SKM-1 (cell line): Measurements from ENCODE around the gene SLC16A12.
"Not testable (repeated sequence)": the region's sequence is repeated elsewhere in the genome, so short reads cannot be mapped to it uniquely, and the experiment has no call there.

ENCODE experiments used
- DNase-seq: peaks from one replicate; lab custom pipeline; 2025; ENCODE audit not compliant: unreplicated experiment; lab: John Stamatoyannopoulos, UW

The SLC16A12 gene

DNA sequence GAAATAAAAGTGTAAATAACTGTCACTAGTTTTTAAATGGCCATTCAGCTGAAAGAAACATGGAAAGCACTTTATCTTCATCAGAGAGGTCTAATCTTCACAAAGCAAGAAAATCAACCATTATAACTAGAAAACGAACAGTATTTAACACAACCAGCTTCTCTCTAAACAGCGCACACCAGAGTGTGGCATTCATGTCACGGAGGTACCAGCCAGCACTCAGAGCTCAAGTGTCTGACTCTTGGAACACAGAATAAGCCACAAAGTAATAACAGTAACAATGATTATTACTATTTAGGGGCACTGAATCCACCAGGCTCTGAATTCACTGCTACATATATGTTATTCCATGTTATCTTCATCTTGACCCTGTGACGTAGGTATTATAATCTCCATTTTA lies 60.9 kb downstream of the SLC16A12 start:
- no peak for DNase-seq

DNA sequence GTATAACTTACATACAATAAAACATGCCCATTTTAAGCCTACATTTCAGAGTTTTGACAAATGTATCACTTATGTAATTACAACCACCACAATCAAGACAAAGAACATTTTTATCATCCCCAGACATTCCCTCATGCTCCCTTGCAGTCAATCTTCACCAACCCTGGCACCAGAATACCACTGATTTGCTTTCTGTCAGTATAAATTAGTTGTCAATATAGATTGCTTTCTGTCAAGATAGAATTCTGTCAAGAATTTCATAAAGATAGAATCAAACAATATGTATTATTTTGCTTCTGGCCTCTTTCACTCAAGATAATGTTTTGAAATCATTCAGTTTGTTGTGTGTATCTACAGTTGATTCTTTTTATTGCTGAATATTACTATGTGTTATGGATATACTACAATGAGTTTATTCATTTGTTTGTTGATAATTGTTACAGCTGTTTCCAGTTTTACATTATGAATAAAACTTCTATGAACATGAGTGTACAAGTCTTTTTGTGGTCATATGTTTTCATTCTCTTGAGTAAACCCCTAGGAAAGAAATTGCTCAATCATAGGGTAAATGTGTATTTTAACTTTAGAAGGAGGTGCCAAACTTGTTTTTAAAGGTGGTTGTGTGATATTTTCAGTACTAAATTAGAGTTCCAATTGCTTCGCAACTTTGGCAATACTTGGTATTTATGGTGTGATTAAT lies 64.1 kb downstream of the SLC16A12 start:
- no peak for DNase-seq

DNA sequence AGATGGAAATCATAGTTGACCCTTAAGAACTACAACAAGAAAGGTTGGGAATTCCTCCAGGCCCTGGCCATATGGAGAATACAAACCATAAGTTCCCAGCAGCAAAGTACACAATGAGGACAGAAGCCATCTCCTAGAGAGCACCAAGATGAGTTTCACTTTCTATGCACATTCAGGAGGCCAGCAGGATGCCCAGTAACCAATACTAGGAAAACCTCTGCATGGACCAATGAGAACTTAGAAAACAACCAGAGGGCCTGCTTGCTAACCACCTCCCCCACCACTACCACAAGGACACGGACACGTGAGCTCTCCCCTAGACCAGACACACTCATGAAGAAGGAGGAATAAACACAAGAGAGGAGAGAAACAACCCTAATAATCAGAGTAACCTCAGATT lies 64.8 kb downstream of the SLC16A12 start:
- no peak for DNase-seq

DNA sequence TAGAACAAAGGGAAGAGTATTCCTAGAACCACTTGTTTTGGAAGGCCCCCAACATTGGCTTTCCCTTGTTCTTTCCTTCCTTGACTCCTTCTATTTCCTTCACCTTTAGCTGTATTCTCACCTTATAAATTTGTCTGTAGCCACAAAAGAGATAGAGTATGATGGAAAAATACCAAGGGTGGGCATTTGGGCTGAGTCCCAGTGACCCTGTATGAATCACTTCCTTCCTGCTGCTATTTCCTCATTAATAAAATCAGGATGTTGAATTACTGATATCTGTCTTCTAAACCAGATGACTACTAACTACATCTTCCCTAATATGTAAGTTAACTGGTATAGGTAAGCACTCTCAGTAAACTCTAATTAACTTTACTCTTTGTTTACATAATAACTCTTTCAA lies 65.9 kb downstream of the SLC16A12 start:
- DNase-seq: no peak

DNA sequence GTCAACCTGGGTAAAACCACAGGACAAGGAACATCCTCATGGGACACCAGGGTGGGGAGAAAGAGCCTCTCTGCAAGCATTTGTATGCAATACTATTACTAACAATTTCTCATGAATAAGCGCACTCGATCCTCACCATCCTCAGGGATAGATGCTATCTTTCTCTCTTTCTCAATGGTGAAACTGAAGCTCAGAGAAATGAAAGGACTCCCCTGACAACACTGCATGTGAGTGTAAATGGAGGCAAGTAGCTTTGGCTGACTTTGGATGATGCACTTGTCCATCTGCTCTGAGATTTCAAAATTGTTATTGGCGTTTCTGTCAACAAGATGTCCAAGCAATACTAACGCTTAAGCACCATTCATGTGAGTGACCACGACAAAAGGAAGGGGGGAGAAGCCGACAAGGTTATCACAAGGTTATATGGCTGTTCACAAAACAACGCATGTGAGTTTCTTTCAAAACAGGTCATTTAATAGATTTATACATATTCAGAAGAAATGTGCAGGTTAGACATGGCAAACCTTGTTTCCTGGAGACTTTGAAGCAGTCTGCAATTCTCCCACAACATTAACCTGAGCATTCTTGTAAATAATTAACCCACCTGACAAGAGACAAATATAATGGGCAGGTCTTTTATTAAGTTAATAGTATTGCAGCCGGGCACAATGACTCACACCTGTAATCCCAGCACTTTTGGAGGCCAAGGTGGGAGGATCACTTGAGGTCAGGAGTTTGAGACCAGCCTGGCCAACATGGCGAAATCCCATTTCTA lies 67.0 kb downstream of the SLC16A12 start:
- no peak for DNase-seq

DNA sequence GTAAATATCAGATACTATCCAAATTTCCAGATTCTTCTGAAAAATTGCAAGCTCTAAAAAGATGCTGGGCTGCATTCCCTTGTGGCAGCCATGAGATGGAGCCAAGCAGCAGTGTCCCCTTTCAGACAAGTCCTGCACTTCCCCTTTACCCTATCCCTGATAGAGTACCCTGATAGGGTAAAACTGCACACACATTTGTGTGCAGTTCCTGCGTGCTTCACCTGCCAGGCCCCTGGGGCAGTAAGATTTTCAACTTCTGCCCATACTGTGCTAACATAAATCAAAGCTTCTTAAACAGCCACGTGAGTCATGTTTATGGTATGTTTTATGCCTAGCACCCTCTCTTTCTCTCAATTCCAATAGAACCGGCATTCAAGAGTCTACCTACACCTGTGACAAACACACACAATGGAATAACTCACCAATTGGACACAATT lies 68.8 kb downstream of the SLC16A12 start:
- DNase-seq: peak; percentile 16

DNA sequence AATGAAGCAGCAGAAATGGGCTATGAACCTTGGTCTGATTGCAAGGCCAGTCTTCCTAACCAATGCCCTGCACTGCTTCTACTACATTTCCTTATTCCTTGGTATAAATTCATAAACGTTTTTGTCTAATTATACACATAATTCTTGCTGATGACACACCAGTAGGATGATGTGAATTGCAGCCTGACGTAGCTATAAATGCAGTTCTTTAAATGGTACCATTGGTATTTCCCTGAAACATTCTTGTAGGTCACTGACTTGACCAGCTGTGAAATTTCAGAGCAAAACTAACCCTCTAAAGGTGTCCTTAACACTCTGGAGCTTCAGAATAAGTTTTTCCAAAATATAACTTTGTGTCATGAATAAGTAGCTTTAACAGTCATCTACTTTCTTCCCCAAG lies 70.2 kb downstream of the SLC16A12 start:
- DNase-seq: no peak

DNA sequence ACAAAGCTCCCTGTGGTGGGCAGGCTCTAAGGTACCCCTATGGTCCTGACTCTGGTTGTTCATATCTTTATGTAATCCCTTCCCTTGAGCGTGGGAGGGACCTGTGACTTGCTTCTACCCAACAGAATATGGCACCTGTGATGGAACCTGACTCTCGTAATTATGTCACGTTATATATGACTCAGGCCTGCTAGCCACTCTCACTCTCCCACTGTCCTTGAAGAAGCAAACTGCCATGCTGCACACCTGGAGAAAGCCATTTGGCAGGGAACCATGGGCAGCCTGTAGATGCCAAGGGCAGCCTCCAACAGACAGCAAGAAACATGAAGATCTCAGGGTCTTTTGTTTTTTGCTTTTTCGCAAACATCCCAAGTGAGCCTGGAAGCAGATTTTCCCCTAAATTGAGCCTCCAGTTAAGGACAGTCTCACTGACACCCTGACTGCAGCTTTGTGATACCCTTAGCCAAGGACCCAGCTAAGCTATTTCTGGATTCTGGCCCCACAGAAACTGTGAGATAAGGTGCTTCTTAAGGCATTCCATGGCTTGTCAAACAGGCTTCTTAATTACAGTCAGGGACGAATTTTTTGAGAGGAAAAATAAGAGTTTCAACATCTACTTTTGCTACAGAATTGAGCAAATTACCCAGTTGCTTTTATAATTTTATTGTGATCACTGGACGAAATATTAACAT lies 71.4 kb downstream of the SLC16A12 start:
- no peak for DNase-seq

DNA sequence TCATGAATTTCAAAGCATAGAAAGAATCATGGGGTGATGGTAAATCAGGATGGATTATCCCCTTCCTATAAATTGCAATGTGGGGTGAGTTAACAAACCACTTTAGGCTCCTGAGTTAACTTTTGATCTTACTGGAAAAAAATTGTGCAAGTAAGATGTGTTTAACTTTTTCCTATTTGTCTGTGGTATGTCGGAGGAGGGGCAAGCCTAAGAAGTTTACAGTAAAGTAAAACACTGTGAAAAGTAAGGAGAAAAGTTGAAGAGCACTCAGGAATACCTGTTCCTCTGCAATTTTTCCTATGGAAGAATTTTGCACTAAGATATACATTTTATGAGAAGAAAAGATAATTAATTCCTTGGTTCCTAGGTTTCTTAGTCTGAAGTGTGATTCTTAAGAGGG lies 76.6 kb downstream of the SLC16A12 start:
- DNase-seq: no peak

DNA sequence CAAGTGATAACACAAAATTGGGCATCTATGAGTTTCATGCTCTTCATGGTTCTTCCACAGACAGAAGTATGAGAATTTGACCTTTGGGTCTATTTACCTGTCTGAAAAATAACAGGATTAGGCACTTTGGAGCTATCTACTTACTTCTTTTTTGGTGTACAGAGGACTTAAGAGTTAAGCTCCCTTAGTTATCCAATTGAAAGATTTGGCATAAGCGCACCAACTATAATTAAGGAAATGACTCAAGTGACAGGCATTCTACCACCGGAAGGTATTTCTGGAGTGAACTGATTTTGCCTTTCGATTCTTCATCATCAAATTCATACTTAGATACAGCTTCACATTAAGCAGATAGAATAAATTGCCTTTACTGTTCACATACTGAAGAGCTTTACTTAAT lies 77.1 kb downstream of the SLC16A12 start:
- no peak for DNase-seq

DNA sequence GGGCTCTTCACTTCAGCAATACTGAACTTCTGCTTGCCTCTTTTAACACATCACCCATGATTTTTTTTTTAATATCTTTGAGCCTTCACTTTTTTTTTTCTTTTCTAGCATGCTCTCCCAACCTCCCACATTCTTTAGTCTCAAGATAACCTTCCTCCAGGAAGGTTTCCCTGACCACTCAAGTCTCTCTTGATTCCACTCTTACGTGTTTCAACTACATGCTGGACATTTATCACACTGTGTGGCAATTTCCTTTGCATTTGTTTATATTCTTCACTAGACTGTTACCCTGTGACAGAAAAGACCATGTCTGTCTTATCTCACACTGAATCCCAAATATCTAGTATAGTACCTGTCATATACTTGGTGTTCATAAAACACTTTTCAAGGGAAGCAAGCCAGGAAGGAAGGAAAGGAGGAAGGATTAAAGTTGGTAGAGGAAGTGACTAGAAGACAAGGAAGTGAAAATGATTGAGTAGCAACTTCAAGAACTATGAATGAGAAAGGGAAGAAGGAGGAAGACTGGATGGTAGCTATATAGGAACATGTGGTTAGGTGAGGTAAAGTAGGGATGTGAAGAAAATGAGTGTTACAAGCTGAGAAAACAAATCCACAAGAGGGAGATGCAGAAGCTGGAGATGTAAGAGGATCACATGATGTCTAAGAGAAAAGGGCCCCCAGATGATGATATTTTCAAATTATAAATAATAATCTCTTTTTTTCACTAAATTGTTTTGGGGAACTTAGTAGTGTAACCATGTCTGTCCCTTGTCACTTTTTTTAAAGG lies 80.6 kb downstream of the SLC16A12 start:
- no peak for DNase-seq

DNA sequence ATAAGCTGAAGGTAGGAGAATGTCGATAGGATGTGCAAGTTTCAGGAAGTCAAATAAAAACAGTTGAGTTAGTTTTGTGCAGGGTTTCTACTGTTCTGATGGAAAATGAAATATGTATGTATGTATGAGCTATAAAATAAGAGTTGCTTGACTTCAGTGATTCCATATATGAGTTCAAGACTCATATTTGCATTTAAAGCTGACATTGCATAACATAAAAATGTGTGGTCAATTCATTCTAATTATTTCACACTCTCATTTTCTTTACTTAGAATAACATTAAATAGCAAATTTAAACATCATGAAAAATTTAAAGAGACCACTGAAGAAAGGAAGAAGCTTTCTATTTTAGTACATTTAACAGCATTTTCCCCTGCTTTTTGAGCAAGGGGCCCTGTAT lies 83.2 kb downstream of the SLC16A12 start:
- no peak for DNase-seq

DNA sequence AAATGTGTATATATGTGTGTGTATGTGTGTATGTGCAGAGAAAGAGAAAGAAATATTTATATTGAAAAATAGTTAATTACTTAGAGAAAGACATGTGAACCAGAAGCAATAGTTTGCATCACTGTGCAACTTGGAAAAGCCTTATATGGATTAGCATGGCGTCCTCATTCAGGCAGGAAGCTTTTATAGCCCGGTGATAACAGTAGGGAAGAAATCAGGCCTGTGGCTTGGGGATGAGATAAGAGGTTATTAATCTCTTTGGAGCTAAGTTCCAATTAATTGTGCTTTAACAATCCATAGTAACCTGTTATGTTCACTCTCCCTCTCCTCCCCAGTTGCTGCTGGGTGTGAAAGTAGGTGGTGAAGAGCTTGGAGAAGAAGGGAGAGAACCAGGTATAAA lies 84.5 kb downstream of the SLC16A12 start:
- DNase-seq: no peak

DNA sequence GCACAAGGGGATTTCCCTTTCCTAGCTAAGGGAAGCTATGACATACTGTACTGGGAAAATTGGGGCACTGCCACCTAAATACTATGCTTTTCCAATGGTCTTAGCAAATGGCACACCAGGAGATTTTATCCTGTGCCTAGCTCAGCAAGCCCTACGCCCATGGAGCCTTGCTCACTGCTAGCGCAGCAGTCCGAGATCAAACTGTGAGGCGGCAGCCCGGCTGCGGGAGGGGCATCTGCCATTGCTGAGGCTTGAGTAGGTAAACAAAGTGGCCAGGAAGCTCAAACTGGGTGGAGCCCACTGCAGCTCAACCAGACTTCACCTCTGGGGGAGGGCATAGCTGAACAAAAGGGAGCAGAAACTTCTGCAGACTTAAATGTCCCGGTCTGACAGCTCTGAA lies 90.6 kb downstream of the SLC16A12 start:
- not testable (repeated sequence) for DNase-seq

DNA sequence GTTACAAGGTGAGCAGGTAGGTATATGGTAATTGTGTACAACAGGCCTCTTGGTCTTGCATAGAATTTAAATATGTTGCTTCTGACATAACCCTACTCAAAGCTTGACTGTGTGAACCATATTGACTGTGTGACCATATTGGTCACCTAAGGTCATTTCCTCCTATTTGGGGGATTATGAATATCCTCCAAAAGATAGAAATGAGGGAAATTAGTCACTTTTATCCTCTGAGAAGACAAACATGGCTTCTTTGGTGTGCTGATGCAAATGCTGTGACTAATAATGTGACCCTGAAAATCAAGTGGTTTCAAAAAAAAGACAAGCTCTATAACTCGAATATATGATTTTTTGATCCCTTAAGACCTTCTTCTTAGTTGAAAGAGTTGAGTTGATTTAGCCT lies 93.1 kb downstream of the SLC16A12 start:
- DNase-seq: no peak

DNA sequence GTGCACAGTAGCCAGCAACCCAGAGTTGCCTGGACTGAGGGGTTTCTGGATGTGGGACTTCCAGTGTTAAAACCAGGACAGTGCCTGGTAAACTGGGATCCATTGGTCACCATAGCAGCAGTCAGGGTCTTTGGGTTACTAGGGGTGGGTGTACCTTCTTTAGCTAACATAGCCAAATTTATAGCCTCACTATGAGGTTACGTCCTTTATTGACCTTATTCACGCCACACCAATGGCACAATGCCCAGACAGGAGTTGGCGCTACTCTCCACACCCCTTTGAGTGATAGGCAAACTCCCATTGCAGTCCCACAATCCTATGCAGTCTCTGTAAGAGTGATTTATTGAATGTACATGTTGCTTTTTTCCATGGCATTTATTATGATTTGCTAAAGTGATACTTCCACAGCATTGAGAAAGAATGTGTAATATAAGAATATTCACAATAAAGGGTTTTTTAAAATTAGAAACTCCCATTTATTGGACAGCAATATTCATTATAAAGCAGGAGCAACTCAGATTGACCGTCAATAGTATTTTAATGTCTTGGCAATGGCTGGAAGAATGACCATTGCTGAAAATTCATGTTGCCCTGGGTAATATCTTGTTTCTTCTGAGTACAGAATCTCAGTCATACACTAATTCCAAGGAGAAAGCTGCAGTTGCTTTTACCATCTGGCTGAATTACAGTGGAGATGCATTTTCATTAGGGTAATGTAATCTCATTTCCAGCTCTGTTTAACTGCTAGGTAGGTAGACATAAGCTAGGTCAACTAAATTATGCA lies 95.0 kb downstream of the SLC16A12 start:
- DNase-seq: no peak

DNA sequence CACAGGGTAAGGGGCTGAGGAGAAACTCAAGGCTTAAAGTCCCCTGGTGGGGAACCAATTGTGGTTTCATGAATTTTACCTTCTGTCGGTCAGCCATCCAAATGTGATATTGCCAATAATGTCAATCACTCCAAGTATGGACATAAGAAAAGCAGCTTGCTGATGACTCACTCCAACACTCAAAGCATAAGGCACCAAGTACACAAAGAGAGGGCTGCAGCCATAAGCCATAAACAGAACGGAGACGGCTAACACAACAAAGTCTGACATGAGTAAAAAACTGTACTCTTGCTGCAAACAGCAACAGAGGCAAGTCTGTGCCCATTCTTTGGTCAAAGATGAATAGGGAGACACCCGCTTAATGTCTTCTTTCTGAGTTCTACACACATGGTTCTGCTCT lies 96.9 kb downstream of the SLC16A12 start:
- DNase-seq: no peak

DNA sequence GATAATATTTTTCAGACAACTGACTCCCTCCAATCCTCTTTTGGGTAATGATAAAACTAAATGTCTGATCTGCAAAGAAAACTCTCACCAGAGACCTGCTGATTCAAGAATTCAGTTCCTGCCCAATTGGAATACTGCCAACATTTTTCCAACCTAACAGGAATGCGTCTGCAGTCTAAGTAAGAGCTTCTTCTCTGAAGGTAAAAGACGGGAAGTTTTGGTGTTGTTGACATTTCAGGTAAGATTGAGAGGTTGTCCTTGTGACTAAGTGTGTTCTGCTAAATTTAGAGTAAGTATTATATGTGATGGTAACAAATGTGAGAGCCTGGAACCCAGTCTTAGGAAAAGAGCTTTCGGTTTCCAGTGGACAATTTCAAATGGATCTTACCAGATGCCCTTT lies 103.4 kb downstream of the SLC16A12 start:
- DNase-seq: no peak

DNA sequence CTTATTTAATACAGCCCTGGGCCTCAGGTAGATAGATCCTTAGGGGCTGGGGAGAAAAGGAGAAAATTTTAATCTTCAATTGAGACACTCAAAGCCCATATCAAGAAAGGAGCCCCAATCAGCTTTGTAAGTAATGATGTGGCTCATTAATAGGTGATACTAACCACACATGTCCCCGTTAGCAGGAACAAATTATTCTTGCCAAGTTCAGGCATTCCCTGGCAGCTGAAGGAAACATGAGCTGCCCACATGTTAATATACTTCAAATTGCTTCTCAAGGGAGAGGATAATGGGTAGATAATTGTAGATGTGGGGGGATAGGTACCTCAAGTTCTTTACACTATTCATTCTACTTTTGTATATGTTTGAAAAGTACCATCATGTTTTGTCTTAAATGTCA lies 106.5 kb downstream of the SLC16A12 start:
- DNase-seq: no peak

DNA sequence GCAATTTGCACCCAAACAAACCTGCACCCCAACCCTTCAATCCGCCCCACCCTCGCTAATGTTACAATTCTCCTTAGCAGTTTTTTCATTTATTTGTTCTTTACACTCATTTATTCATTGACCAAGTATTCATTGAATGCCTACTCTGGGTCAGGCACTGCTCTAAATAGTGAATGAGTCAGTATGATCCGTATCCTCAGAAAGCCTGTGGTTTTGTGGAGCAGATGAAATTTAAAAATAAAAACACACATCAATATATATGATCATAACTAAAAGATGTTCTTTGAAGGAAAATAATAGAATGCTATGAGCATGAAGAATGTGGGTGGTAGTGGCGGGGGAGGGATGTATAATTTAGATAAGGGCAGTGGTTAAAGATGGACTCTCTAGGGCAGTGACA lies 107.8 kb downstream of the SLC16A12 start:
- no peak for DNase-seq
